GM12891 (cell line): ENCODE data around the gene FSD1.
"Not testable (repeated sequence)": the region's sequence is repeated elsewhere in the genome, so short reads cannot be mapped to it uniquely, and the experiment has no call there.

ENCODE experiments used
- DNase-seq: peaks from one replicate; pipeline ENCODE4 v3.0.0; 2011; ENCODE audit warnings: low spot score; ENCODE audit not compliant: insufficient read length
- FAIRE-seq: peaks from 2 replicates; lab custom pipeline; 2011; peaks lifted over from hg19 to GRCh38; lab: Jason Lieb, UNC
- PAX5 ChIP-seq: IDR thresholded peaks from 2 replicates; pipeline ENCODE4 v1.6.1; 2011; ENCODE audit warnings: low read length, moderate library complexity, mild to moderate bottlenecking; ENCODE audit not compliant: insufficient read depth, severe bottlenecking
- POLR2A ChIP-seq: IDR thresholded peaks from 2 replicates; pipeline ENCODE4 v1.6.1; 2011; ENCODE audit warnings: low read depth, low read length, control low read depth
- POLR2AphosphoS5 ChIP-seq: IDR thresholded peaks from 2 replicates; pipeline ENCODE4 v1.6.1; 2011; ENCODE audit warnings: low read depth, low read length, control low read depth
- POU2F2 ChIP-seq: IDR thresholded peaks from 2 replicates; pipeline ENCODE4 v1.6.1; 2011; ENCODE audit warnings: low read depth, mild to moderate bottlenecking, control low read depth, low read length, moderate library complexity
- SPI1 ChIP-seq: IDR thresholded peaks from 2 replicates; pipeline ENCODE4 v1.6.1; 2011; ENCODE audit warnings: low read depth, low read length, control low read depth
- TAF1 ChIP-seq: IDR thresholded peaks from 2 replicates; pipeline ENCODE4 v1.6.1; 2011; ENCODE audit warnings: low read depth, low read length, control low read depth

FSD1 gene

GRCh38 chr19:4343370-4344307 lies 39.2 kb downstream of the FSD1 start, which contains the start of gene MPND:
Gene MPND (plus strand): TSS chr19:4343562. CDS start chr19:4343594, 32 bp downstream.
- DNase-seq (peak; percentile 89), FAIRE-seq (no peak)
- no peak for TF ChIP-seq PAX5
- TF ChIP-seq POLR2AphosphoS5: no peak
- no peak for TF ChIP-seq SPI1
- no peak for TF ChIP-seq POU2F2
- TF ChIP-seq TAF1: no peak

- no peak for DNase-seq
- TF ChIP-seq PAX5: no peak
- no peak for TF ChIP-seq POU2F2
- TF ChIP-seq POLR2A: no peak
- TF ChIP-seq POLR2AphosphoS5: no peak
- TF ChIP-seq TAF1: no peak
- no peak for TF ChIP-seq SPI1
- no peak for FAIRE-seq
Observed at GRCh38 chr19:4345342-4346019, 41.1 kb downstream of the FSD1 start.

GRCh38 chr19:4346020-4346383 lies 41.6 kb downstream of the FSD1 start:
- no peak for FAIRE-seq
- TF ChIP-seq TAF1: no peak
- TF ChIP-seq POLR2A: no peak
- no peak for TF ChIP-seq POU2F2
- TF ChIP-seq POLR2AphosphoS5: no peak
- no peak for TF ChIP-seq PAX5
- TF ChIP-seq SPI1: no peak
- no peak for DNase-seq

GRCh38 chr19:4347521-4347920 lies 43.1 kb downstream of the FSD1 start:
- FAIRE-seq: no peak
- TF ChIP-seq POU2F2: no peak
- TF ChIP-seq POLR2AphosphoS5: no peak
- TF ChIP-seq SPI1: no peak
- TF ChIP-seq TAF1: no peak
- TF ChIP-seq POLR2A: no peak
- no peak for TF ChIP-seq PAX5
- no peak for DNase-seq

- FAIRE-seq, DNase-seq: not testable (repeated sequence)
Observed at GRCh38 chr19:4349225-4349624, 44.8 kb downstream of the FSD1 start.

- DNase-seq (no peak), FAIRE-seq (no peak)
- no peak for TF ChIP-seq POLR2A
- TF ChIP-seq PAX5: no peak
- no peak for TF ChIP-seq SPI1
- no peak for TF ChIP-seq TAF1
- TF ChIP-seq POU2F2: no peak
- TF ChIP-seq POLR2AphosphoS5: no peak
Observed at GRCh38 chr19:4350111-4350510, 45.7 kb downstream of the FSD1 start.

- TF ChIP-seq POLR2AphosphoS5: no peak
- TF ChIP-seq PAX5: no peak
- TF ChIP-seq POLR2A: no peak
- no peak for TF ChIP-seq TAF1
- TF ChIP-seq SPI1: no peak
- no peak for TF ChIP-seq POU2F2
- no peak for DNase-seq
- FAIRE-seq: no peak
Observed at GRCh38 chr19:4350726-4351125, 46.3 kb downstream of the FSD1 start.

GRCh38 chr19:4352701-4353121 lies 48.3 kb downstream of the FSD1 start:
- TF ChIP-seq TAF1: no peak
- no peak for TF ChIP-seq SPI1
- TF ChIP-seq PAX5: no peak
- no peak for TF ChIP-seq POU2F2
- no peak for TF ChIP-seq POLR2AphosphoS5
- no peak for TF ChIP-seq POLR2A
- FAIRE-seq (no peak), DNase-seq (no peak)

- FAIRE-seq (no peak), DNase-seq (no peak)
- TF ChIP-seq TAF1: no peak
- TF ChIP-seq POU2F2: no peak
- no peak for TF ChIP-seq PAX5
- TF ChIP-seq POLR2AphosphoS5: no peak
- TF ChIP-seq SPI1: no peak
- TF ChIP-seq POLR2A: no peak
Observed at GRCh38 chr19:4354282-4354681, 49.9 kb downstream of the FSD1 start.

- no peak for FAIRE-seq
- DNase-seq: no peak
- TF ChIP-seq TAF1 (no peak), POLR2A (no peak), PAX5 (no peak), SPI1 (no peak), POU2F2 (no peak), POLR2AphosphoS5 (no peak)
Observed at GRCh38 chr19:4354897-4355296, 50.5 kb downstream of the FSD1 start.
